ENCODE measurements around the gene SLC16A9.
"Not testable (repeated sequence)": the region's sequence is repeated elsewhere in the genome, so short reads cannot be mapped to it uniquely, and the experiment has no call there.

SLC16A9 gene

DNA sequence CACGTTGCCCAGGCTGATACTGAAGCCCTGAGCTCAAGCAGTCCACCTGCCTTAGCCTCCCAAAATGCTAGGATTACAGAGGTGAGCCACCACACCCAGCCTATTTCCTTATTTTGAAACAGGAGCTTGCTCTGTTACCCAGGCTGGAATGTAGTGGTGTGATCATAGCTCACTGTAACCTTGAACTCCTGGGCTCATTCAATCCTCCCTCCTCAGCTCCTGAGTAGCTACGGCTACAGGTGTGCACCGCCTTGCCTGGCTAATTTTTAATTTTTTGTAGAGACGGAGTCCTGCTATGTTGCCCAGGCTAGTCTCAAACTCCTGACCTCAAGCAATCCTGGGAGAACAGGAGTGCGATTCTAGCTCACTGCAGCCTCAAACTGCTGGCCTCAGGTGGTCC, 31.9 kb upstream of the SLC16A9 start:
- no peak overlapping the region for H3K4me3 ChIP-seq (ENCODE audit: low read depth in 1 of 5, low read length in 5 of 5)
- H3K9ac ChIP-seq (ENCODE audit: low read length in 5 of 5), result no peak overlapping the region
- no peak overlapping the region for H3K27ac ChIP-seq (ENCODE audit: low read depth, low read length)
- no peaks in the 10 kb centered on the region for H3K27me3 ChIP-seq (ENCODE audit: control insufficient read depth in 5 of 5, insufficient read depth in 4 of 5, low read length in 5 of 5)
- H3K9me3 ChIP-seq (ENCODE audit: control insufficient read depth in 5 of 5, low read length in 5 of 5), result no peaks in the 10 kb centered on the region
- H3K36me3 ChIP-seq (ENCODE audit: control insufficient read depth in 5 of 5, insufficient read depth in 5 of 5, low read length in 5 of 5), result no peaks in the 10 kb centered on the region
- H3K4me1 ChIP-seq (ENCODE audit: control insufficient read depth in 5 of 5, insufficient read depth in 5 of 5, low read length in 5 of 5), result no peaks in the 10 kb centered on the region

- H3K4me3 ChIP-seq (ENCODE audit: low read depth in 1 of 5, low read length in 5 of 5), result no peak overlapping the region
- no peaks in the 10 kb centered on the region for H3K36me3 ChIP-seq (ENCODE audit: control insufficient read depth in 5 of 5, insufficient read depth in 5 of 5, low read length in 5 of 5)
- H3K9me3 ChIP-seq (ENCODE audit: control insufficient read depth in 5 of 5, low read length in 5 of 5), result no peaks in the 10 kb centered on the region
- H3K27me3 ChIP-seq (ENCODE audit: control insufficient read depth in 5 of 5, insufficient read depth in 4 of 5, low read length in 5 of 5), result no peaks in the 10 kb centered on the region
- no peaks in the 10 kb centered on the region for H3K4me1 ChIP-seq (ENCODE audit: control insufficient read depth in 5 of 5, insufficient read depth in 5 of 5, low read length in 5 of 5)
- H3K9ac ChIP-seq (ENCODE audit: low read length in 5 of 5), result no peak overlapping the region
- no peak overlapping the region for H3K27ac ChIP-seq (ENCODE audit: low read depth, low read length)
These were observed 31.4 kb upstream of the SLC16A9 start for GRCh38 chr10:59741048-59741447.

DNA sequence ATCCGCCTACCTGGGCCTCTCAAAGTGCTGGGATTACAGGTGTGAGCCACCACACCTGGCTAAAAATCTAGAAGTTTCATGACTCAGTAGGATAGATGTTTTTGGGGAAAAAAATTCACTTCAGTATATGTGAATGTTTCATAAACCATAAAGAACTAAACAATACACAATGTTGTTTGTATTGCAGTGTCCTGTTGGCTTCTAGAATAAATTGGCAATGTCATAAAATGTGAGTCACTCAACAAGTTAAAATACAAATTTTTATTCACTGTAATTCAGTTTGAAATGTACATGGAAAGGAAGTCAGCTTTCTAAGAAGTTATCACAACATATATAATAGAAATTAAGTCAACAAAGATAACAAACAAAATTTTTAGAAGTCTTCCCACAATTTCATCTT, 27.1 kb upstream of the SLC16A9 start:
- Histone ChIP-seq H3K4me1 (ENCODE audit: control insufficient read depth in 5 of 5, insufficient read depth in 5 of 5, low read length in 5 of 5) (no peaks in the 10 kb centered on the region), H3K27ac (ENCODE audit: low read depth, low read length) (no peak overlapping the region), H3K9ac (ENCODE audit: low read length in 5 of 5) (no peak overlapping the region), H3K36me3 (ENCODE audit: control insufficient read depth in 5 of 5, insufficient read depth in 5 of 5, low read length in 5 of 5) (no peaks in the 10 kb centered on the region), H3K4me3 (ENCODE audit: low read depth in 1 of 5, low read length in 5 of 5) (no peak overlapping the region), H3K27me3 (ENCODE audit: control insufficient read depth in 5 of 5, insufficient read depth in 4 of 5, low read length in 5 of 5) (no peaks in the 10 kb centered on the region), H3K9me3 (ENCODE audit: control insufficient read depth in 5 of 5, low read length in 5 of 5) (no peaks in the 10 kb centered on the region)

DNA sequence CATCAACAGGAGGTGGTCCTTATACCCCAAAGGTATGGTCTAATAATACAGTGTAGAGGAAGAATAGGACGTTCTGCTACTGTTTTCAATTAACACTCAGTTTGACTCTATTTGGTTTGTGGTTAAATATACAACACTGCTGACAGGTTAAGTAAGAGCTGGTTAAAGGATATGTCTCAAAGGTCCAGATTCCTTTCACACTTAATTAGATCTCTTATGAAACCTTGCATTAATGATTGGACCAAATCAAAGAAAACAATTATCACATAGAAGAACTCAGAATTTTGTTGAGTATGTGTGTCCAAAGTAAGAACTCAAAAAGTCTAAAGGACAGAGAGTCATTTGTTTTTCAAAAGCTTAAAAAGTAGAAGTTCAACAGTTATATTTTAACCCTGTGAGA, 25.6 kb upstream of the SLC16A9 start:
- H3K27ac ChIP-seq (ENCODE audit: low read depth, low read length), result no peak overlapping the region
- no peaks in the 10 kb centered on the region for H3K4me1 ChIP-seq (ENCODE audit: control insufficient read depth in 5 of 5, insufficient read depth in 5 of 5, low read length in 5 of 5)
- H3K27me3 ChIP-seq (ENCODE audit: control insufficient read depth in 5 of 5, insufficient read depth in 4 of 5, low read length in 5 of 5), result no peaks in the 10 kb centered on the region
- H3K9me3 ChIP-seq (ENCODE audit: control insufficient read depth in 5 of 5, low read length in 5 of 5), result no peaks in the 10 kb centered on the region
- no peaks in the 10 kb centered on the region for H3K36me3 ChIP-seq (ENCODE audit: control insufficient read depth in 5 of 5, insufficient read depth in 5 of 5, low read length in 5 of 5)
- no peak overlapping the region for H3K4me3 ChIP-seq (ENCODE audit: low read depth in 1 of 5, low read length in 5 of 5)
- no peak overlapping the region for H3K9ac ChIP-seq (ENCODE audit: low read length in 5 of 5)

DNA sequence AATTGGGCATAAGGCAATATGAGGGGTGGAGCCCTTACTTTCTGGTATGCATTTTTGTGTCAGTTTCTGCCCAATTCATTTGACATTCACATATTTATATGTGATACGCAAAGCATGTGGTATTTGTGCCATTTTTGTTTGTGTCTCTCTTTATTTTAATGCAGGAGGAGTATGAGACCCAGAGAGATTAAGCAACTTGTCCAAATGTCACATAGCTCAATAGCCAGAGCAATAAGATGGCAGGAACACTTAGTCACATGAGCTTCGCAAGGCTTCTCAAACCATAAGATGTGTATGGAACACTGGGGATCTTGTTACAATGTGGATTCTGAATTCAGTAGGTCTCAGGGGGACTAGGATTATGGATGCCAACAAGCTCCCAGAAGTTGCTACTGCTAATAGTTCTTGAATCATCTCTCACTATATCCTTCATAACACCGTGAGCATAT, 24.4 kb upstream of the SLC16A9 start:
- H3K4me3 ChIP-seq (ENCODE audit: low read depth in 1 of 5, low read length in 5 of 5), result no peak overlapping the region
- no peaks in the 10 kb centered on the region for H3K4me1 ChIP-seq (ENCODE audit: control insufficient read depth in 5 of 5, insufficient read depth in 5 of 5, low read length in 5 of 5)
- H3K9ac ChIP-seq (ENCODE audit: low read length in 5 of 5), result no peak overlapping the region
- no peak overlapping the region for H3K27ac ChIP-seq (ENCODE audit: low read depth, low read length)
- no peaks in the 10 kb centered on the region for H3K9me3 ChIP-seq (ENCODE audit: control insufficient read depth in 5 of 5, low read length in 5 of 5)
- no peaks in the 10 kb centered on the region for H3K27me3 ChIP-seq (ENCODE audit: control insufficient read depth in 5 of 5, insufficient read depth in 4 of 5, low read length in 5 of 5)
- H3K36me3 ChIP-seq (ENCODE audit: control insufficient read depth in 5 of 5, insufficient read depth in 5 of 5, low read length in 5 of 5), result no peaks in the 10 kb centered on the region

- not testable (repeated sequence) for H3K4me3 ChIP-seq (ENCODE audit: low read depth in 1 of 5, low read length in 5 of 5); H3K9ac ChIP-seq (ENCODE audit: low read length in 5 of 5); H3K27me3 ChIP-seq (ENCODE audit: control insufficient read depth in 5 of 5, insufficient read depth in 4 of 5, low read length in 5 of 5); H3K36me3 ChIP-seq (ENCODE audit: control insufficient read depth in 5 of 5, insufficient read depth in 5 of 5, low read length in 5 of 5); H3K4me1 ChIP-seq (ENCODE audit: control insufficient read depth in 5 of 5, insufficient read depth in 5 of 5, low read length in 5 of 5); H3K27ac ChIP-seq (ENCODE audit: low read depth, low read length); H3K9me3 ChIP-seq (ENCODE audit: control insufficient read depth in 5 of 5, low read length in 5 of 5)
These were observed 23.8 kb upstream of the SLC16A9 start for GRCh38 chr10:59733321-59734013.

- not testable (repeated sequence) for H3K27ac ChIP-seq (ENCODE audit: low read depth, low read length); H3K4me1 ChIP-seq (ENCODE audit: control insufficient read depth in 5 of 5, insufficient read depth in 5 of 5, low read length in 5 of 5); H3K9ac ChIP-seq (ENCODE audit: low read length in 5 of 5); H3K4me3 ChIP-seq (ENCODE audit: low read depth in 1 of 5, low read length in 5 of 5); H3K9me3 ChIP-seq (ENCODE audit: control insufficient read depth in 5 of 5, low read length in 5 of 5); H3K36me3 ChIP-seq (ENCODE audit: control insufficient read depth in 5 of 5, insufficient read depth in 5 of 5, low read length in 5 of 5); H3K27me3 ChIP-seq (ENCODE audit: control insufficient read depth in 5 of 5, insufficient read depth in 4 of 5, low read length in 5 of 5)
These were observed 23.2 kb upstream of the SLC16A9 start for GRCh38 chr10:59732849-59733248.

DNA sequence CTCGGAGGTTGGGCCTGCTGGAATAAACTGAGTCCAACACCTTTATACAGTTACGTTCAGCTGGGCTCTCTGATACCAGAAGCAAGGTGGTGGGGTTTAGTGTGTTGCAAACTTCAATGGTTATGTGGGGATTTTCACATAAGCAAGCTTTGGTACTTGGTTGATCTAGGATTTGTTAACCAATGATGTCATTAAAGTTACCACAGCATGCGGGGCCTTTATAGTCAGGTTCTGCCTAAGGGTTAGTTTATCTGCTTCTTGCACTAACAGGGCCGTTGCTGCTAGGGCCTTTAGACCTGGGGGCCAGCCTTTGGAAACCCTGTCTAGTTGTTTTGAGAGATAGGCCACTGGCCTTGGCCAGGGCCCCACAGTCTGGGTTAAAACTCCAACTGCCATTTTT, 19.5 kb upstream of the SLC16A9 start:
- H3K9ac ChIP-seq (ENCODE audit: low read length in 5 of 5); H3K27me3 ChIP-seq (ENCODE audit: control insufficient read depth in 5 of 5, insufficient read depth in 4 of 5, low read length in 5 of 5); H3K4me1 ChIP-seq (ENCODE audit: control insufficient read depth in 5 of 5, insufficient read depth in 5 of 5, low read length in 5 of 5); H3K4me3 ChIP-seq (ENCODE audit: low read depth in 1 of 5, low read length in 5 of 5); H3K36me3 ChIP-seq (ENCODE audit: control insufficient read depth in 5 of 5, insufficient read depth in 5 of 5, low read length in 5 of 5); H3K9me3 ChIP-seq (ENCODE audit: control insufficient read depth in 5 of 5, low read length in 5 of 5); H3K27ac ChIP-seq (ENCODE audit: low read depth, low read length): not testable (repeated sequence)

DNA sequence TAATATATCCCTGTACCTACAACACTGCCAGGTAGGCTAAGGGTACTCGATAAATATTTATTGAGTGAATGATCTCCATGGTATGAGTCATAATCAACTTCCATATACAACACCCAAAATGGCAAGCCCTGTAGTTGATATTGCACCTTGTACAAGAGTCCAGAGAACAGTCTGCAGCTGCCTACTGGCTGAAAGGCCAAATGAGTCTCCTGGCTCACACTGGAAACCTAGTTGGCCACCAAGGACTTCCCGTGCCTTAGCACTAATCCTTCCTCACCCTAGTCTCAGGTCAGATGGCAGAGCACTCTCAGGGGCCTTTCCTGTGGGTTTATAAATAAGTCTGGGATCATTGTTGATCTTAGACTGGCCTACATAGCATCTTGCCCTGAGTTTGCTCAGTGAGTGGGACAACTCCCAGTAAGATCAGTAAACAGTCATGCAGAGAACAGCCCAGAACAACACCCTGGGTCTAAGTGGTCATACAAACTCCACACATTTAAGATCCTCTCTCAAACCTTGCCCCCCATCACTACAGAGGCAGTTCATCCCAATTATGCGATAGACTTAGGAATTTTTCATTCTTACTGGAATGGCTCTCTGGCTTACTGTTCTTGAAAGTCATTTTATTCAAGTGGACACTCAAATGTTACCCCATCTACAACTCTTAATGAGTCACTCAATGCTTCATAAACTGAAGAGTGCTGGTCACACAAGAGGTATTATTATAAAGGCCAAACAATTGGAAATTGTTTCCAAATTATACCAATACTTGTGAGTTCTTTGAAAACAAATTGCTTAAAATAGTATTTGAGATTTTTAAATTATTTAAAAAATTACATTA, 14.7 kb upstream of the SLC16A9 start:
- Histone ChIP-seq H3K4me3 (ENCODE audit: low read depth in 1 of 5, low read length in 5 of 5) (no peak overlapping the region), H3K9ac (ENCODE audit: low read length in 5 of 5) (no peak overlapping the region), H3K27me3 (ENCODE audit: control insufficient read depth in 5 of 5, insufficient read depth in 4 of 5, low read length in 5 of 5) (no peaks in the 10 kb centered on the region), H3K4me1 (ENCODE audit: control insufficient read depth in 5 of 5, insufficient read depth in 5 of 5, low read length in 5 of 5) (no peaks in the 10 kb centered on the region), H3K9me3 (ENCODE audit: control insufficient read depth in 5 of 5, low read length in 5 of 5) (peaks cover 0 to 6% (median 0%) of the 10 kb centered on the region in 5 donors), H3K27ac (ENCODE audit: low read depth, low read length) (no peak overlapping the region), H3K36me3 (ENCODE audit: control insufficient read depth in 5 of 5, insufficient read depth in 5 of 5, low read length in 5 of 5) (no peaks in the 10 kb centered on the region)

GRCh38 chr10:59720377-59720776, 10.7 kb upstream of the SLC16A9 start:
- peaks cover 0 to 6% (median 0%) of the 10 kb centered on the region in 5 donors for H3K9me3 ChIP-seq (ENCODE audit: control insufficient read depth in 5 of 5, low read length in 5 of 5)
- H3K27me3 ChIP-seq (ENCODE audit: control insufficient read depth in 5 of 5, insufficient read depth in 4 of 5, low read length in 5 of 5), result no peaks in the 10 kb centered on the region
- H3K36me3 ChIP-seq (ENCODE audit: control insufficient read depth in 5 of 5, insufficient read depth in 5 of 5, low read length in 5 of 5), result no peaks in the 10 kb centered on the region
- no peak overlapping the region for H3K27ac ChIP-seq (ENCODE audit: low read depth, low read length)
- no peak overlapping the region for H3K4me3 ChIP-seq (ENCODE audit: low read depth in 1 of 5, low read length in 5 of 5)
- no peak overlapping the region for H3K9ac ChIP-seq (ENCODE audit: low read length in 5 of 5)
- no peaks in the 10 kb centered on the region for H3K4me1 ChIP-seq (ENCODE audit: control insufficient read depth in 5 of 5, insufficient read depth in 5 of 5, low read length in 5 of 5)

Measured in subcutaneous abdominal adipose tissue (tissue), 5 donors.